ENCODE data around the gene IFI30.

The IFI30 gene

GRCh38 chr19:18194554-18195238, 21.1 kb downstream of the IFI30 start:
- Histone ChIP-seq H3K36me3 (ENCODE audit: control insufficient read depth in 1 of 2, insufficient read depth in 2 of 2, low read length in 2 of 2) (peaks cover 8 to 25% of the 10 kb centered on the region in 2 donors), H3K4me3 (ENCODE audit: low read depth in 1 of 2, low read length in 2 of 2) (peak overlapping the region in 1 of 2 donors; percentile 70), H3K4me1 (ENCODE audit: control insufficient read depth in 1 of 2, insufficient read depth in 2 of 2, low read length in 2 of 2) (peaks cover 8 to 24% of the 10 kb centered on the region in 2 donors), H3K27me3 (ENCODE audit: low read depth, low read length) (no peaks in the 10 kb centered on the region), H3K27ac (ENCODE audit: low read length) (peak overlapping the region; percentile 60), H3K9me3 (ENCODE audit: control insufficient read depth in 1 of 2, low read length in 2 of 2) (no peaks in the 10 kb centered on the region)

- Histone ChIP-seq H3K27ac (ENCODE audit: low read length) (no peak overlapping the region), H3K27me3 (ENCODE audit: low read depth, low read length) (no peaks in the 10 kb centered on the region), H3K4me3 (ENCODE audit: low read depth in 1 of 2, low read length in 2 of 2) (no peak overlapping the region), H3K36me3 (ENCODE audit: control insufficient read depth in 1 of 2, insufficient read depth in 2 of 2, low read length in 2 of 2) (peaks cover 8 to 25% of the 10 kb centered on the region in 2 donors), H3K9me3 (ENCODE audit: control insufficient read depth in 1 of 2, low read length in 2 of 2) (no peaks in the 10 kb centered on the region), H3K4me1 (ENCODE audit: control insufficient read depth in 1 of 2, insufficient read depth in 2 of 2, low read length in 2 of 2) (peaks cover 8 to 22% of the 10 kb centered on the region in 2 donors)
Measured at GRCh38 chr19:18196511-18196845, 22.9 kb downstream of the IFI30 start.

- H3K4me1 ChIP-seq (ENCODE audit: control insufficient read depth in 1 of 2, insufficient read depth in 2 of 2, low read length in 2 of 2) = peaks cover 8 to 18% of the 10 kb centered on the region in 2 donors
- peaks cover 8 to 34% of the 10 kb centered on the region in 2 donors for H3K36me3 ChIP-seq (ENCODE audit: control insufficient read depth in 1 of 2, insufficient read depth in 2 of 2, low read length in 2 of 2)
- H3K4me3 ChIP-seq (ENCODE audit: low read depth in 1 of 2, low read length in 2 of 2) = no peak overlapping the region
- no peaks in the 10 kb centered on the region for H3K9me3 ChIP-seq (ENCODE audit: control insufficient read depth in 1 of 2, low read length in 2 of 2)
- H3K27ac ChIP-seq (ENCODE audit: low read length) = no peak overlapping the region
- no peaks in the 10 kb centered on the region for H3K27me3 ChIP-seq (ENCODE audit: low read depth, low read length)
Measured at GRCh38 chr19:18197306-18197705, 23.7 kb downstream of the IFI30 start.

- Histone ChIP-seq H3K27ac (ENCODE audit: low read length) (no peak overlapping the region), H3K4me1 (ENCODE audit: control insufficient read depth in 1 of 2, insufficient read depth in 2 of 2, low read length in 2 of 2) (peaks cover 10 to 24% of the 10 kb centered on the region in 2 donors), H3K27me3 (ENCODE audit: low read depth, low read length) (no peaks in the 10 kb centered on the region), H3K4me3 (ENCODE audit: low read depth in 1 of 2, low read length in 2 of 2) (no peak overlapping the region), H3K9me3 (ENCODE audit: control insufficient read depth in 1 of 2, low read length in 2 of 2) (no peaks in the 10 kb centered on the region), H3K36me3 (ENCODE audit: control insufficient read depth in 1 of 2, insufficient read depth in 2 of 2, low read length in 2 of 2) (peaks cover 8 to 34% of the 10 kb centered on the region in 2 donors)
Measured at GRCh38 chr19:18197941-18198340, 24.3 kb downstream of the IFI30 start.

GRCh38 chr19:18198374-18198773, 24.8 kb downstream of the IFI30 start:
- no peak overlapping the region for H3K4me3 ChIP-seq (ENCODE audit: low read depth in 1 of 2, low read length in 2 of 2)
- no peaks in the 10 kb centered on the region for H3K27me3 ChIP-seq (ENCODE audit: low read depth, low read length)
- H3K9me3 ChIP-seq (ENCODE audit: control insufficient read depth in 1 of 2, low read length in 2 of 2) = no peaks in the 10 kb centered on the region
- peaks cover 15 to 28% of the 10 kb centered on the region in 2 donors for H3K4me1 ChIP-seq (ENCODE audit: control insufficient read depth in 1 of 2, insufficient read depth in 2 of 2, low read length in 2 of 2)
- H3K36me3 ChIP-seq (ENCODE audit: control insufficient read depth in 1 of 2, insufficient read depth in 2 of 2, low read length in 2 of 2) = peaks cover 8 to 34% of the 10 kb centered on the region in 2 donors
- no peak overlapping the region for H3K27ac ChIP-seq (ENCODE audit: low read length)

GRCh38 chr19:18202397-18202777, 28.8 kb downstream of the IFI30 start:
- peak overlapping the region in 1 of 2 donors; percentile 94 for H3K4me3 ChIP-seq (ENCODE audit: low read depth in 1 of 2, low read length in 2 of 2)
- peaks cover 7 to 21% of the 10 kb centered on the region in 2 donors for H3K4me1 ChIP-seq (ENCODE audit: control insufficient read depth in 1 of 2, insufficient read depth in 2 of 2, low read length in 2 of 2)
- peaks cover 8 to 20% of the 10 kb centered on the region in 2 donors for H3K36me3 ChIP-seq (ENCODE audit: control insufficient read depth in 1 of 2, insufficient read depth in 2 of 2, low read length in 2 of 2)
- H3K9me3 ChIP-seq (ENCODE audit: control insufficient read depth in 1 of 2, low read length in 2 of 2) = no peaks in the 10 kb centered on the region
- H3K27ac ChIP-seq (ENCODE audit: low read length) = no peak overlapping the region
- H3K27me3 ChIP-seq (ENCODE audit: low read depth, low read length) = no peaks in the 10 kb centered on the region

- peak overlapping the region; percentile 70 to 94 for H3K4me3 ChIP-seq (ENCODE audit: low read depth in 1 of 2, low read length in 2 of 2)
- no peaks in the 10 kb centered on the region for H3K9me3 ChIP-seq (ENCODE audit: control insufficient read depth in 1 of 2, low read length in 2 of 2)
- peaks cover 7 to 21% of the 10 kb centered on the region in 2 donors for H3K4me1 ChIP-seq (ENCODE audit: control insufficient read depth in 1 of 2, insufficient read depth in 2 of 2, low read length in 2 of 2)
- H3K27ac ChIP-seq (ENCODE audit: low read length) = no peak overlapping the region
- peaks cover 8 to 16% of the 10 kb centered on the region in 2 donors for H3K36me3 ChIP-seq (ENCODE audit: control insufficient read depth in 1 of 2, insufficient read depth in 2 of 2, low read length in 2 of 2)
- no peaks in the 10 kb centered on the region for H3K27me3 ChIP-seq (ENCODE audit: low read depth, low read length)
Measured at GRCh38 chr19:18202778-18203407, 29.3 kb downstream of the IFI30 start.

GRCh38 chr19:18203408-18203862, 29.8 kb downstream of the IFI30 start:
- Histone ChIP-seq H3K36me3 (ENCODE audit: control insufficient read depth in 1 of 2, insufficient read depth in 2 of 2, low read length in 2 of 2) (peaks cover 3 to 10% of the 10 kb centered on the region in 2 donors), H3K27ac (ENCODE audit: low read length) (no peak overlapping the region), H3K4me3 (ENCODE audit: low read depth in 1 of 2, low read length in 2 of 2) (peak overlapping the region; percentile 70 to 94), H3K27me3 (ENCODE audit: low read depth, low read length) (no peaks in the 10 kb centered on the region), H3K9me3 (ENCODE audit: control insufficient read depth in 1 of 2, low read length in 2 of 2) (no peaks in the 10 kb centered on the region), H3K4me1 (ENCODE audit: control insufficient read depth in 1 of 2, insufficient read depth in 2 of 2, low read length in 2 of 2) (peaks cover 7 to 21% of the 10 kb centered on the region in 2 donors)

- H3K27ac ChIP-seq (ENCODE audit: low read length) = peak within 1 kb of the TSS; percentile 97
- H3K9me3 ChIP-seq (ENCODE audit: control insufficient read depth in 1 of 2, low read length in 2 of 2) = no peaks in the 10 kb centered on the region
- H3K4me1 ChIP-seq (ENCODE audit: control insufficient read depth in 1 of 2, insufficient read depth in 2 of 2, low read length in 2 of 2) = peaks cover 7 to 21% of the 10 kb centered on the region in 2 donors
- H3K36me3 ChIP-seq (ENCODE audit: control insufficient read depth in 1 of 2, insufficient read depth in 2 of 2, low read length in 2 of 2) = peaks cover 0 to 8% of the 10 kb centered on the region in 2 donors
- peak within 1 kb of the TSS; percentile 83 to 94 for H3K4me3 ChIP-seq (ENCODE audit: low read depth in 1 of 2, low read length in 2 of 2)
- no peaks in the 10 kb centered on the region for H3K27me3 ChIP-seq (ENCODE audit: low read depth, low read length)
Measured at GRCh38 chr19:18203863-18204393, 30.3 kb downstream of the IFI30 start, which contains the start of gene RAB3A. TSS of gene RAB3A (minus strand) at chr19:18204042. CDS start at chr19:18202740, 1,302 bp downstream.

- peak overlapping the region; percentile 97 for H3K27ac ChIP-seq (ENCODE audit: low read length)
- H3K27me3 ChIP-seq (ENCODE audit: low read depth, low read length) = no peaks in the 10 kb centered on the region
- H3K4me1 ChIP-seq (ENCODE audit: control insufficient read depth in 1 of 2, insufficient read depth in 2 of 2, low read length in 2 of 2) = peaks cover 7 to 21% of the 10 kb centered on the region in 2 donors
- H3K36me3 ChIP-seq (ENCODE audit: control insufficient read depth in 1 of 2, insufficient read depth in 2 of 2, low read length in 2 of 2) = peaks cover 0 to 8% of the 10 kb centered on the region in 2 donors
- peak overlapping the region; percentile 73 to 83 for H3K4me3 ChIP-seq (ENCODE audit: low read depth in 1 of 2, low read length in 2 of 2)
- H3K9me3 ChIP-seq (ENCODE audit: control insufficient read depth in 1 of 2, low read length in 2 of 2) = no peaks in the 10 kb centered on the region
Measured at GRCh38 chr19:18204394-18205199, 31.0 kb downstream of the IFI30 start.
